Measurements from ENCODE around the gene SLAMF9.
"Not testable (repeated sequence)": the region's sequence is repeated elsewhere in the genome, so short reads cannot be mapped to it uniquely, and the experiment has no call there.

The SLAMF9 gene

DNA sequence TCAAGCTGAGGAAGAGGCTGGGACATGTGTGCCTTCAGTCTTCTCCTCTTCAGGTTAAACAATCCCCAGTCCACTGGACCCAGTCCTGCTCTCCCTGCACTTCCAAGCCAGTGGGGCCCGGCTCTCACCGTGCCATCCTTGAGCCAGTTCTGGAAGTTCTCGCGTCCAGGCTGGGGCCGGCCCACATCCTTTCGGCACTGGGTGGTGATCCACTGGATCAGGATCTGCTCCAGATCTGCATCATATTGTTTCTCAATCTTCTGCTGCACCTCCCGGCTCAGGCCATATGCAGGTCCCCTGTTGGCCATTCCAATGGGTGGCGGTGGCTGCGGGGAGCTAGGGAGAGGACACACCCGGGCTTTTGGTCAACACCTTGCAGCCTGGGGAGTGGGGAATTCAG lies 33.8 kb downstream of the SLAMF9 start:
- DNase-seq, result no peak

DNA sequence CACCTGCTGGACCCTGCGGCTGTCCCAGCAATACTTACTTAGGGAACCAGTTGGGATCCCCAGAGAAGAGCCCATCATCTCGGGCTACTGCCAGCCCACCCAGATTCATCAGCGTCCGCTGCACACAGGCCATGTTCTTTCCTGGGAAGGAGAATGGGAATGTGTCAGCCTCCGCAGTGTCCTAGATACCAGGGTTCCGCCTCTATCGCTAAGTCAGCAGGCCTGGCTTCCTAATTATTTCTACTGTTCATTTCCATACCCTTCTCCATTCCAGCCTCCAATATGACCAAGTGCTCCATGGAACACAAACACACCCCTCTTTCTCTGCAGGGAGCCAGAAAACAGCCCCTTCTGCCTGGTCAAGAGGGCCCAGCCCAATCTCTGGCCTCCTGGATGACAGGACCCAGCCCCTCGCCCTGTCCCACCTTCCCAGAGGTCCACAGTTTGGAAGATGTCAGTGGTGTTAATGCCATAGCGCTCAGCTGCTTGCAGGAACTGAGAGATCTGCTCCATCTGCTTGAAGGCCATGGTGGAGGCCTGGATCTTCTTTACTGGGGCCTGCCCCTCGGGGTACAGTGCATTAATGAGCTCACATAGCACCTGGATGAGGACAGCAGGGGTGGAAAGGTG lies 34.7 kb downstream of the SLAMF9 start:
- DNase-seq, result no peak

DNA sequence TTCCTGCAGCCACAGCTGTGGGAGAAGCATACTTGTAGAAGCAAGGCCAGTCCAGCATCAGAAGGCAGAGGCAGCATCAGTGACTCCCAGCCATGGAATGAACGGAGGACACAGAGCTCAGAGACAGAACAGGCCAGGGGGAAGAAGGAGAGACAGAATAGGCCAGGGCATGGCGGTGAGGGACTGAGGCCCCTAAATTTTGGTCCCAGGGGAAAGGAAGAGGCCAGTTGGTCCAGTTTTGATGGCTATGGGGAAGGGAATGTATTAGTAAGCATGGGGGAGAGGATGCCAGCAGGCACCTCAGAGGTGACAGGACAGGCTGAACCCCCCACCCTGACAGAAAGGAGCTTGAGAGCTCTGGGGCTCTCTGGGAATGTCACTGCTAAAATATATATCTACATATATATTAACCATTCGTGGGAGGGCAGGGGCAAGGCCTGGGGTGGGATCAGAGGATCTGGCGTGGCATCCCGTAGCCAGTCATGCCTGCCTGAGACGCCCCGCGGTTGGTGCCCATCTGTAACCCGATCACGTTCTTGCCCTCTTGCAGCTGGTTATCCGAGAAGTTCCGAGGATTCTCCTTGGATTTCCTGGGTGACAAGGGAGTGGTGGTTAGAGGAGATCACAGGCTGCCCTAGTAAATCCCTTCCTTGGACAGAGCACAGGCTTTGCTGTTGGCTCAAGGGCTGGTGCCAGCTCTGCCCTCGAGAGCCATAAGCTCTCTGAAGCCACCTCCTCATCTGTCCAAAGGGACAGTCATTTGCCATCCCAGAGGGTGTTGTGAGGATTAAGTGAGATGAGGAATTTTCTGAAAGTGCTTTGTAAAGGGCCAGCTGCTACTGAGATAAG lies 35.5 kb downstream of the SLAMF9 start:
- no peak for DNase-seq

DNA sequence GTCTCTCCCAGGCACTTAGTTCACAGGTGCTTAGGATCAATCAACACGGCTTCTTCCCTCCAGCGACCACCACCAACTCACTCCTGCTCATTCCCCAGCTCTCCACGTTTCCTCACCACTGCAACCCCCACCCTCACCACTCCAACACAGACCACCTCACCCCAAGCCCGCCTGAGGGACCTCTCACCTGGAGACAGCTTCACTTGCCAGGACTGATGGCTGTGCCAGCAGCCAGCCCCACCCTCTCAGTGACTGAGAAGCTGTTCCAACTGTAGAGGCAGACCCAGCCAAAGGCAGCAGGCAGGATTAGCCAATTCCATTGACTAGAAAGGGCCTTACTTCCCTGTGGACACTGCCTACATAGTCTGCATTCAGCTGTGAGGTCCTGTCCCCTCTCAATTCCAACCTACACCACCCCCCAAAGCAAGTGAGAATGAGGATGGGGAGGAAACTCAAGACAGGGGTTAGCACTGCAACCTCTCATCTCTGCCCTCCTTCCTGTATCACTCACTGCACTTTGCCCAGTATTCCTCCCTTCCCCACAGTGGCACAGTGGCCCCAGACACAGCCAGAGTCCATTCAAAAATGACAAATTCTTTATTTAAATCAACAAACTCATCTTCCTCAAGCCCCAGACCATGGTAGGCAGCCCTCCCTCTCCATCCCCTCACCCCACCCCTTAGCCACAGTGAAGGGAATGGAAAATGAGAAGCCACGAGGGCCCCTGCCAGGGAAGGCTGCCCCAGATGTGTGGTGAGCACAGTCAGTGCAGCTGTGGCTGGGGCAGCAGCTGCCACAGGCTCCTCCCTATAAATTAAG lies 36.3 kb downstream of the SLAMF9 start:
- DNase-seq, result no peak

DNA sequence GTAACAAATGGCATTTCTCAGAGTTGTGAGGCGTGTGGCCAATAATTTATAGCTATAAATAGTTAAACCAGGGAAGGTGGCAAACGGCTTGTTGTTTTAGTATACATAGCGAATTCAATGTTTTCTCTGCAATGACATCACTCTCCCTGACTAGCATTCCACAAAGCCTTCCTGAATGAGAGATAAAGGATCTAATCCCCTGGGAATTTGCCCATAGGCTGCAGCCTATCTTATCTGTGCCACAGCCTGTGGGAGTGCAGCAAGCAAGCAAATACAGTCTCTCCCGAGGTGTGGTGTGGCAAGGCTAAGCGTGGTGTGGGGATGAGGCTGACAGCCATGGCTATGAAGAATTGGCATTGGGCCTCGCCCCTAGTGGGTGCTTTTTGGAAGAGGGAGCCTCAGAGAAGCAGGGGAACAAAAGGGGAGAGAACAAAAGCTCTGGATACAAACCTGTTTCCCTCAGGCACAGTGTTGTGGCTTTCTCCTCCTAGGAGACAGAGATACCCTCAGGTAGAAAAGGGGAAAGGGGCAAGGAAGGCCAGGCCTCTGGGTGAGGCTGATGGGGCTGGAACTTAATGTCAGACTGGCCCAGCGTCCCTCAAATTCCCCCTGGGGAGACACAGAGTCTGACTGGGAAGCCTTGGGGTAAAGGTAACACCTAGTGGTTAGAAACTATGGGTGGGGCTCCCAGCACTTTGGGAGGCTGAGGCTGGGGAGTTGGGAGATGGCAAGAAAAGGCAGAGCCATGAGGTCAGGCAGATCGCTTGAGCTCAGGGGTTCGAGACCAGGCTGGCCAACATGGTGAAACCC lies 37.6 kb downstream of the SLAMF9 start:
- peak; percentile 23 for DNase-seq

DNA sequence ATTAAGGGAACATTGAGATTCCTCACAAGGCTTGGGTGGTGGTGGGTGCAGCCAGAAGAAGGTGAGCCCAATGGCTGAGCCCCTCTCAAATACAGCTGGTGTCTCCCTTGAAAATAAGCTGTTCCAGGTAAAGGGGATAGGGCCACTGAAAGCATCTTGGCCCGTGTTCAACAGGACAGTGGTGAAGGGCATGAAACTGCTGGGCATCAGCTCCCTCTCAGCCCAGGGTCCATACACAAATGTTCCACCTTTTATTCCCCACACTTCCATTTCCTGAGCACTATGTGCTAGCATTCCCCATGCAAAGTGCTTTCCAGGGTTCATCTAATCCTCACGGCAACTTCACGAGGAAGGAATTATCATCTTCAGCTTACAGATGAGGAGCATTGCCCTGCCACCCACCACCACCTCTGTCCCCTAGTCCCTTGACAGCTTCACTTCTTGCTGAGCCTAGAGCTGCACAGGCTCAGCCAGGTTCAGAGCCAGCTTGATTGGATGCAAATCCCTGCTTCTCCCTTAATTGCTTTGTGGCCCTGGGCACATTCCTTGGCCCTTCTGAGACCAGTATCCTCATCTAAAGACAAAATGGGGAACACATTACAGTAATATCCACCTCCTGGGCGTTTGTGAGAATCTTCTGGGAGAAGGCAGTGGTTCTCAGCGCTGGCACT lies 38.3 kb downstream of the SLAMF9 start:
- no peak for DNase-seq

DNA sequence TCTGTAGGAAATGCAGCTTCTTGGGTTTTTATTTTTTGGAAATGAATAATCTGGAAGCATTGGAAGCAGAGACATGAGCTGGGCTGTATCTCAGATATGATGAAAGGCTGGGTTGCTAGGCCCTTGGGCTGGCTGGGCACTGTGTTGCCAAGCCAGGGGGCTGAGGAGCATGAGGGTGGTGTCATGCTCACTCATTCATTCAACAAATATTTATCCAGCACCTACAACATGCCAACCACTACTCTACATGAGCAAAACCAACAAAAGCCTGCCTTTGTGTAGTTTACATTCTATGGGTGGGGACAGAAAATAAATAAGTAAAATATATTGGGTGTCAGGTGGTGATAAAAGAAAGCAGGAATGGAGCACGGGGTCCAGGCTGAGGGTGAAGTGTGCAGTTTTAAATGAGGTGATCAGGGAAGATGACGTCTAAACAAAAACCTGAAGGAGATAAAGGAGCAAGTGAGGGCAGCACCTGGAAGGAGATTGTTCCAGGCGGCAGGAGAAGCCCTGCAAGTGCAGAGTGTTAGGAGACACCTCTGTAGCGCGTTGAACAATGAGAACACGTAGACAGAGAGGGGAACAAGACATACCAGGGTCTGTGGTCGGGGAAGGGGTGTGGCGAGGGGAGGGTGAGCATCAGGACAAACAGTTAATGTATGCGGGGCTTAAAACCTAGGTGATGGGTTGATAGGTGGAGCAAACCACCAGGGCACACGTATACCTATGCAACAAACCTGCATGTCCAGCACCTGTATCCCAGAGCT lies 39.6 kb downstream of the SLAMF9 start:
- DNase-seq, result peak; percentile 51

DNA sequence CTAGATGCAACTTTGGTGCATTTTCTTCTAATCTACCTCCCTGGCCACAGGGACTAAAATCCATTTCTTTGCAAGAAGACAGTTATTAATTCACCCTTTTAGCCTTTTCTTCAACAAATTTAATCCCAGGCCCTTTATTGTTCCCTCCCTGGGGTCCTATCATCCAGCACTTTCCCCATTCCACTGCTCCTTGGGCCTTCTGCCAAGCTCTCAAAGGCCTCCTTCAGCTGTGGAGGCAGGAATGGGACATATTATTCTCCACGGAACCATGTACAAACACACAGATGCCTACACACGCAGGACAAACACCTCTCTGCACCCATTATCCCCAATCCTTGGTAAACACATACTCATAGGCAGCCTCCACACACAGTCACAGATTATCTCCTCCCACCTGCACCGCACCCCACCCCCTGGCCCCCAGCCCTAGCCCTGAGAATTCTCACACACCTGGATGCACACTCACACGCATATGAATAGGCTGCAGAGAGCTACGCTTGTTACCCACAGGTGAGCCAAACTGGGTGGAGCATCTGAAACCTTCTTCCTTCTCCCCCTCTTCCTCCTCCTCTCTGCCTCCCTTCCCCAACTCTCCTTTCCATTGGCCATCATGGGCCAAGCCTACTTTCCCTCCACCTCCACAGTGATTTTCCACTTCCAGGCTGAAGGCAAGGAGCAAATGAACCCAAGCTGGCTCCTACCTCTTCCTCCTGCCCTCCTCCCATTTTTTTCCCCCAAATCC lies 40.4 kb downstream of the SLAMF9 start:
- peak; percentile 91 for DNase-seq

DNA sequence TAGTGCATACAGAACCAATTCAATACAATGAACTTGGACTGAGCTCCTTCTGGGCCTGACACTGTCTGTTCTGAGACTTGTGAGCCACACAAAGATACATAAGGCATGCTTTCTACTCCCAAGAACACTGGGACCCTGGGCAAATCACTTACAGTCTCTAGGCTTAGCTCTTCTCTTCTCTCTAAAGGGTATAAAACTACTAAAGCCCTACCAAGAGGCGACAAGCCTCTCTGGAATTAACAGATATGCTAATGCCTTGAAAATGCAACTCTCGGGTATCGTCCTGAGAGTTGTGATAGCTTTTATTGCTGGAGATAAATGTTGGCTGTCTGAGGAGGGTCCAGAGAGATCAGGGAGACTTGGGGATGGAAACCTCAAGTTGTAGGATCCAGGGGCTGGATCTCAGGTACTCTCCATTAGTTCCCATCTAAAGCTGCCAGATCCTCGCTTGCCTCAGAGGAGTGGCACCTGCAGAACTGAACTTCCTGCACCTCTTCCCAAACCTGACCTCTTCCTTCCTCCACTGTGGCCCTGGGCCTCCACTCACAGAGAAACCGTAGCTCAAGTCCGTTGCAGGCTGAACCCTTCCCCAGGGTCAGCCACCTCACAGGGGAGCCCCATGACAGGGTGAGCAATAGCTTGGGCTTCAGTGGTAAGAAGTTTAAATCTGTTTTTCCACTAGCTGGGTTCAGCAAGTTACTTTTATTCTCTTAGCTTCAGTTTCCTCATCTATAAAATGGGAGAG lies 42.5 kb downstream of the SLAMF9 start:
- no peak for DNase-seq

DNA sequence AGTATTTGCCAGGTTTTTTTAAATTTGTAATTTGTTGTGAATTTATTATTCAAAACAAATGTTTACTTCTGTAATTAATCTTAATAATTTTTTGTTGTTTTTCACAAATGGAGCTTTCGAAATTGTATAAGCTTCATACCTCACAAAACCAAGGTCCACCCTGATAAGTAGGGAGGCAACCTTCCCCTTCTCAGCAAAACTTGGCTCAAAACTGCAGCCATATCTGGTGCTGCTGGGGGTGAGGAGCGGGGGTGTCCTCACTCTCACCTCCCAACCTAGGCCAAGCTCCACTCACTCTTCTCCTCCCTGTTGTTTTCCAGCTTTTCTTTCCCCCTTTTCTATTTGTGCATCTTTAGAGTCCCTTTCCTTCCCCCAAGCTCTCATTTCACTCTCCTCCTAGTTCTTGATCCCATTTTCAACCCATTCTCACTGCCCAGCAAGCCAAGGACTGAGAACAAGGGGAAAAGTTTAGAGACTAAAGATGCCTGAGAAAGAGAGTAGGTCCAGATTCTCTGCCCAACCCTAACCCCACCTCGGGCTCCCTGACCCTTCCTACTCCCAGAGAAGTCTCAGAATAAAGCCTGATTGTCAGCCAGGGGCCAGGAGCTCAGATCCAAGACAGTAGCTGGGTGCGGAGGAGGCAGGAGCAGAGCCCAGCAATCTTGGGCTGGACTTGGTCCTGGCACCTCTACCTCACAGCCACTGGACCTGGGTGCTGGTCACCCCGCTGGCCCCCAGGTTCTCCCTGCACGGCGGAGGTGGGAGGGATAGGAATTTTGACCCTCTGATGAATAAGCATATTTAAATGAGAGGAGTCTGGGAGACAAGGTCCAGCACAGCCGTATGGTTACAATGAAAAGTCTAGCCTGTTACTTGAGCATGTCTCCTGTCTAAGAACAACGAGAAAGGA lies 45.8 kb downstream of the SLAMF9 start:
- no peak for DNase-seq

DNA sequence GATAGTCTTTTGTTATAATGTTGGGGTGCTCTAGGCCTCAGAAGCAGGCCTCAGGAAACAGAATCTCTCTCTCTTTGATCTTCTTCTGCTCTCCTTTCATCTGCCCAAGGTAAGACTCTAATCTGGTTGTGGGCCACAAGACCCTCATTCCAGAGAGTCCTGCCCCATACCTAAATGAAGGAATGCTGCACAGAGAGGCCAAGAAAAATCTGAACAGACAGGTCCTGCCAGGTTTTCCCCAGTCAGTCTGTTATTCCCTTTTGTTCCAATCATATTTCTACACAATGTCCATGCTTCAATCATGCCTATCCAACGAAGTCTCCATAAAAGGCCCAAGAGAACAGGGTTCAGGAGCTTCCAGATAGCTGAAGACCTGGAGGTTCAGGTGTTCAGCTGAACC lies 47.1 kb downstream of the SLAMF9 start:
- DNase-seq, result no peak

DNA sequence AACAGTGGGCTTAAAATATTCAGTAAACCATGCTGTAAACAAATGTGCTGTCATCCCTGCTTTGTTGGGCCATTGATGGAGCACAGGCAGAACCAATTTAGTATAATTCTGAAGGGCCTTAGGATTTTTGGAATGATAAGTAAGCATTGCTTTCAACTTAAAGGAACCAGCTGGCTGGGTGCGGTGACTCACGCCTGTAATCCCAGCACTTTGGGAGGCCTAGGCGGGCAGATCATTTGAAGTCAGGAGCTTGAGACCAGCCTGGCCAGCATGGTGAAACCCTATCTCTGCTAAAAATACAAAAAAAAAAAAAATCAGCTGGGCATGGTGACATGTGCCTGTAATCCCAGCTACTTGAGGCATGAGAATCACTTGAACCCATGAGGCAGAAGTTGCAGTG lies 50.0 kb downstream of the SLAMF9 start:
- not testable (repeated sequence) for DNase-seq

DNA sequence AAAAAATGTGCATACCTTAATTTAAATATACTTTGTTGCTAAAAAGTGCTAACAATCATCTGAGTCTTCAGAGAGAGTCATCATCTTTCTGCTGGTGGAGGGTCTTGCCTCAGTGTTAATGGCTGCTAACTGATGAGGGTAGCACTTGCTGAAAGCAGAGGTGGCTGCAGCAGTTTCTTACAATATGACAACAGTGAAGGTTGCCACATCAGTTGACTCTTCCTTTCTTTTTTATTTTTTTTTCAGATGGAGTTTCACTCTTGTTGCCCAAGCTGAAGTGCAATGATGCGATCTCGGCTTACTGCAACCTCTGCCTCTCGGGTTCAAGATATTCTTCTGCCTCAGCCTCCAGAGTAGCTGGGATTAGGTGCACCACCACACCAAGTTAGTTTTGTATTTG lies 51.5 kb downstream of the SLAMF9 start:
- DNase-seq, result no peak

Data from NCI-H2029 treated with DMSO at 0.1 percent for 48 hours (cell line).